SH-SY5Y (cell line): ENCODE data around the gene STK16.

Source experiments
- GATA2 ChIP-seq: IDR thresholded peaks from 2 replicates; pipeline ENCODE4 v1.6.1; 2011; ENCODE audit warnings: mild to moderate bottlenecking, low read depth, low read length
- GATA3 ChIP-seq: IDR thresholded peaks from 2 replicates; pipeline ENCODE4 v1.6.1; 2011; ENCODE audit warnings: low read depth, mild to moderate bottlenecking, low read length, moderate library complexity

DNA sequence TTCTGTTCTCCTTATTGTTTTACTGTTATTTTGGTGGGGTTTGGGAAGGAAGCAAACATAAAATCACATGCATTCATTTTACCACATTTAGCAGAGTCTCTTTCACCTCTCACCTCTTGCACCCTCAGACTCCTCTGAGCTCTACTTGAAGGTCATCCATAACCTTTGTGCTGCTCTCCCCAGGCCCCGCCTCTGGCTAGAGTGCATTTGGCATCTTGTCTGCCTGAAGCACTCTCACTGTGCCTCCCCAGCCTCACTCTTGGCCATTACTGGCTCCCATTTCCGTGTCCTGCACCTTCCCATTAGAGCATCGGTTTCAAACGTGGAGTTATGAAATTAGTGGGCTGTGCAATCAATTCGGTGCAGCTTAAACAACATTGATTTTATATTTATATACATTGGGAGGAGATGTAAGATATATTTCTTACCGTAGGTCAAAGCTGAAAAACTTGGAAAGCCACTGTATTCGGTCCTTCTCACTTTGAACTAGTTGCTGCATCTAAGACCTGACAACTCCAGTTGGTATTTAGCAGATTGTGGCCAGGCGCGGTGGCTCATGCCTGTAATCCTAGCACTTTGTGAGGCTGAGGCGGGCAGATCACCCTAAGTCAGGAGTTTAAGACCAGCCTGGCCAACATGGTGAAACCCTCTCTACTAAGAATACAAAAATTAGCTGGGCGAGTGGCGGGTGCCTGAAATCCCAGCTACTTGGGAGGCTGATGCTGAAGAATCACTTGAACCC is 45.6 kb upstream of the STK16 start:
- TF ChIP-seq GATA3 (no peak), GATA2 (no peak)
